ELF-1 (cell line): ENCODE data around the gene SMARCC1.
"Not testable (repeated sequence)": the region's sequence is repeated elsewhere in the genome, so short reads cannot be mapped to it uniquely, and the experiment has no call there.

Source experiments
- DNase-seq: peaks from one replicate; pipeline ENCODE4 v3.0.0-alpha.2; 2016; ENCODE audit warnings: low read depth, low spot score

The SMARCC1 gene

GRCh38 chr3:47781685-47782445 is at the start of gene SMARCC1:
Gene SMARCC1, minus strand, starts transcription at chr3:47781893. Its CDS starts 96 bp downstream, at chr3:47781797.
- DNase-seq = peak; percentile 97

GRCh38 chr3:47829482-47829881 is 47.8 kb upstream of the SMARCC1 start:
- not testable (repeated sequence) for DNase-seq

GRCh38 chr3:47825590-47825989 is 43.9 kb upstream of the SMARCC1 start:
- DNase-seq = peak; percentile 21

GRCh38 chr3:47824541-47825473 is 43.1 kb upstream of the SMARCC1 start:
- DNase-seq = peak; percentile 94

GRCh38 chr3:47817609-47818008 is 35.9 kb upstream of the SMARCC1 start:
- no peak for DNase-seq

GRCh38 chr3:47813551-47814177 is 32.0 kb upstream of the SMARCC1 start:
- DNase-seq = no peak

GRCh38 chr3:47804577-47804976 is 22.9 kb upstream of the SMARCC1 start:
- DNase-seq = no peak

- peak; percentile 86 for DNase-seq
These were observed 21.9 kb upstream of the SMARCC1 start for GRCh38 chr3:47803480-47804025.

GRCh38 chr3:47802734-47803479 is 21.2 kb upstream of the SMARCC1 start, which contains the start of gene DHX30:
Gene DHX30, plus strand, starts transcription at chr3:47803138. Its CDS starts 7,546 bp downstream, at chr3:47810684.
- peak; percentile 85 for DNase-seq

GRCh38 chr3:47799733-47800132 is 18.0 kb upstream of the SMARCC1 start:
- DNase-seq = peak; percentile 69

GRCh38 chr3:47794544-47794943 is 12.9 kb upstream of the SMARCC1 start:
- DNase-seq = no peak

- DNase-seq = no peak
These were observed 11.0 kb upstream of the SMARCC1 start for GRCh38 chr3:47792699-47793098.

GRCh38 chr3:47791193-47791855 is 9.6 kb upstream of the SMARCC1 start:
- no peak for DNase-seq

- no peak for DNase-seq
These were observed 2.0 kb upstream of the SMARCC1 start for GRCh38 chr3:47783673-47784072.

- DNase-seq = no peak
These were observed 984 bp upstream of the SMARCC1 start for GRCh38 chr3:47782446-47783308.

- peak; percentile 63 for DNase-seq
These were observed 680 bp downstream of the SMARCC1 start for GRCh38 chr3:47780741-47781684.

- no peak for DNase-seq
These were observed 2.9 kb downstream of the SMARCC1 start for GRCh38 chr3:47778746-47779145.

GRCh38 chr3:47772788-47773187 is 8.9 kb downstream of the SMARCC1 start:
- no peak for DNase-seq
